ENCODE measurements around the gene HINT2.
A peak's percentile ranks its signal among the peaks of the same experiment; 100 is the strongest.

Gene HINT2

DNA sequence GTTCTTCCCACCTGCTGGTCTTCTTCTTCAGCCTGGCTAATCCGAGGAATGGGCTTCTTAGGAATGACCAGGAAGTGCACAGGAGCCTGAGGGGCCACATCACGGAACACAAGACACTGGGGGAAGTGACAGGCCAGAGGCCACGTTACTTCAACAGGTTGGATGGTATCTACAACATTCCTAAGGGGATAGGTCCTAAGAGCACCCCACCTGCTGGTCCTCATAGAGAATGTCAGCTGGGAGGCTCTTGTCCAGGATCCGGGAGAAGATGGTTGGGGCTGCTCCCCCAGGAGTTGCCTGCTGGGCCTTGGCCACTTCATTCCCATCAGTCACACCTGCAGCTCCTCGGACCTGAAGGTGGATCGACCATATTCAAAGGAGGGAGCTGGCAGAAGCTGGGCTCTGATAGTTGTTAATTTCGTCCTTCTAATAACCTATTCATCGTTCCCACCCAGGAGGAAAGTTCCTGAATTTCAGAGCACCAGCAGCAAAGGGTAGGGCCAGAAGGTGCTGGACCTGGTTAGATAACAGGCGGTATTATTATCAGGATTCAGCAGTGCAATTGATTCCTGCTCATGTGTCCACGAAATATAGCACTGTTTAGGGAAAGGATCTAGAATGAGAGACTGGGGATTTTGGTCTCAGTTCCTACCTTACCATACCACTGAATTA is 1.3 kb downstream of the HINT2 start:
- in situ Hi-C loops (cut with MboI; ENCODE audit: low sequenced_read_pairs, unreplicated experiment) = no loop called here
- DNase-seq (ENCODE audit: low spot score) = no peak
- no peak for TF ChIP-seq CTCF (IDR thresholded peaks at IDR 0.05; ENCODE audit: borderline replicate concordance, control extremely low read depth, extremely low read depth, insufficient read depth, missing control alignments)

GRCh38 chr9:35812025-35812602 is 2.7 kb downstream of the HINT2 start, which contains the start of gene SPAG8:
SPAG8 (minus strand) TSS chr9:35812262; CDS start chr9:35812147, 115 bp downstream.
- TF ChIP-seq CTCF (IDR thresholded peaks at IDR 0.05; ENCODE audit: borderline replicate concordance, control extremely low read depth, extremely low read depth, insufficient read depth, missing control alignments) = no peak
- in situ Hi-C loops (cut with MboI; ENCODE audit: low sequenced_read_pairs, unreplicated experiment) = no loop called here

GRCh38 chr9:35811381-35812024 is 3.3 kb downstream of the HINT2 start:
- DNase-seq (ENCODE audit: low spot score) = no peak
- in situ Hi-C loops (cut with MboI; ENCODE audit: low sequenced_read_pairs, unreplicated experiment) = no loop called here
- TF ChIP-seq CTCF (IDR thresholded peaks at IDR 0.05; ENCODE audit: borderline replicate concordance, control extremely low read depth, extremely low read depth, insufficient read depth, missing control alignments) = no peak

More at GRCh38 chr9:35812025-35812602, 2.7 kb downstream of the HINT2 start, which contains the start of gene SPAG8:
- peak; percentile 94 for DNase-seq (ENCODE audit: low spot score)

DNA sequence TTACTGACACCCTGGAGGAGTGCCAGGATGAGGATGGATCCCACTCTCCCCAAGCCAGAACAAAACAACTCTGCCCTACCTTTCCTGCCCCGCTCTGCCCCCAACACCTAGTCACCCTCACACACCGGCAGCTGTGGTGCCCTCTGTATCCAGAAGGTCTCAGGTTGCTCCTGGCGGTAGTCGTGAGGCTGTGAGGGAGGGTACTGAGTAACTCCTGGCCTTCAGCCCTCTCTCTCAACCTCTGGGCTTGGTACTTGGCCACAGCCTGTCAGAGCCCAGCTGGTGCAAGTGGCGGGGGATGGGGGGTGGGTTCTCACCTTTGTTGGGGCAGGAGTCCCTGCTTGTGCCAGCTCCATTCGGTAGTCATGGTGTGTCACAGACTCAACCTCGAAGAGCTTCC is 4.7 kb downstream of the HINT2 start:
- in situ Hi-C loops (cut with MboI; ENCODE audit: low sequenced_read_pairs, unreplicated experiment) = no loop called here
- no peak for TF ChIP-seq CTCF (IDR thresholded peaks at IDR 0.05; ENCODE audit: borderline replicate concordance, control extremely low read depth, extremely low read depth, insufficient read depth, missing control alignments)
- DNase-seq (ENCODE audit: low spot score) = no peak

GRCh38 chr9:35808433-35808832 is 6.4 kb downstream of the HINT2 start:
- TF ChIP-seq CTCF (IDR thresholded peaks at IDR 0.05; ENCODE audit: borderline replicate concordance, control extremely low read depth, extremely low read depth, insufficient read depth, missing control alignments) = no peak
- no peak for DNase-seq (ENCODE audit: low spot score)
- in situ Hi-C loops (cut with MboI; ENCODE audit: low sequenced_read_pairs, unreplicated experiment) = no loop called here

GRCh38 chr9:35806101-35806500 is 8.7 kb downstream of the HINT2 start:
- in situ Hi-C loops (cut with MboI; ENCODE audit: low sequenced_read_pairs, unreplicated experiment) = no loop called here

More at GRCh38 chr9:35806101-35806500, 8.7 kb downstream of the HINT2 start:
- TF ChIP-seq CTCF (IDR thresholded peaks at IDR 0.05; ENCODE audit: borderline replicate concordance, control extremely low read depth, extremely low read depth, insufficient read depth, missing control alignments) = no peak
- DNase-seq (ENCODE audit: low spot score) = no peak

All from GM13976 (cell line).